Measurements from ENCODE around the gene IRX3.

DNA sequence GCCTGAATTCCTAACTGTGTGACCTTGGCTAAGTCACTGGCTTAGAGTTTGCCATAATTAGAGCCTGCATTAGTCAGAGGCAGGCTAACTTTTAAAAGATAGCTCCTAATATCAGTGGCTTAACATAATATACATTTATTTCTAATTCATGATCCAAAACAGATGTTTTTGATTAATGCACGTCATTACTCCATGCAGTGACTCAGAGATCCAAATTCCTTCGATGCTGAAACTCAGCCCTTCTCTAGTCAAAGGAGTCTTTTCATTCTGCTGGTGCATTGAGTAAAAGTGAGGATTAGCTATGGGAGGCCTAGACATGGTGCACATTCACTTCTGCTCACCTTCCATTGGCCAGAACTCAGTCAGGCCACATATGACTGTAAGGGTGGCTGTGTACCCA lies 49.8 kb downstream of the IRX3 start:
- TF ChIP-seq EZH2 (IDR thresholded peaks at IDR 0.05; ENCODE audit: low read depth, unreplicated experiment) (no peak), POLR2AphosphoS5 (IDR thresholded peaks at IDR 0.05; ENCODE audit: low read depth) (no peak), EZH2phosphoT487 (IDR thresholded peaks at IDR 0.05; ENCODE audit: unreplicated experiment) (no peak), CREB1 (CRISPR knock-in tag; IDR thresholded peaks at IDR 0.05; ENCODE audit: low read depth) (no peak)
- TF ChIP-seq, protein P1, sequence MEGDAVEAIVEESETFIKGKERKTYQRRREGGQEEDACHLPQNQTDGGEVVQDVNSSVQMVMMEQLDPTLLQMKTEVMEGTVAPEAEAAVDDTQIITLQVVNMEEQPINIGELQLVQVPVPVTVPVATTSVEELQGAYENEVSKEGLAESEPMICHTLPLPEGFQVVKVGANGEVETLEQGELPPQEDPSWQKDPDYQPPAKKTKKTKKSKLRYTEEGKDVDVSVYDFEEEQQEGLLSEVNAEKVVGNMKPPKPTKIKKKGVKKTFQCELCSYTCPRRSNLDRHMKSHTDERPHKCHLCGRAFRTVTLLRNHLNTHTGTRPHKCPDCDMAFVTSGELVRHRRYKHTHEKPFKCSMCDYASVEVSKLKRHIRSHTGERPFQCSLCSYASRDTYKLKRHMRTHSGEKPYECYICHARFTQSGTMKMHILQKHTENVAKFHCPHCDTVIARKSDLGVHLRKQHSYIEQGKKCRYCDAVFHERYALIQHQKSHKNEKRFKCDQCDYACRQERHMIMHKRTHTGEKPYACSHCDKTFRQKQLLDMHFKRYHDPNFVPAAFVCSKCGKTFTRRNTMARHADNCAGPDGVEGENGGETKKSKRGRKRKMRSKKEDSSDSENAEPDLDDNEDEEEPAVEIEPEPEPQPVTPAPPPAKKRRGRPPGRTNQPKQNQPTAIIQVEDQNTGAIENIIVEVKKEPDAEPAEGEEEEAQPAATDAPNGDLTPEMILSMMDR (conservative IDR thresholded peaks at IDR 0.05; ENCODE audit: low read depth in 2 of 2) = no peak
- TF ChIP-seq, protein P2, sequence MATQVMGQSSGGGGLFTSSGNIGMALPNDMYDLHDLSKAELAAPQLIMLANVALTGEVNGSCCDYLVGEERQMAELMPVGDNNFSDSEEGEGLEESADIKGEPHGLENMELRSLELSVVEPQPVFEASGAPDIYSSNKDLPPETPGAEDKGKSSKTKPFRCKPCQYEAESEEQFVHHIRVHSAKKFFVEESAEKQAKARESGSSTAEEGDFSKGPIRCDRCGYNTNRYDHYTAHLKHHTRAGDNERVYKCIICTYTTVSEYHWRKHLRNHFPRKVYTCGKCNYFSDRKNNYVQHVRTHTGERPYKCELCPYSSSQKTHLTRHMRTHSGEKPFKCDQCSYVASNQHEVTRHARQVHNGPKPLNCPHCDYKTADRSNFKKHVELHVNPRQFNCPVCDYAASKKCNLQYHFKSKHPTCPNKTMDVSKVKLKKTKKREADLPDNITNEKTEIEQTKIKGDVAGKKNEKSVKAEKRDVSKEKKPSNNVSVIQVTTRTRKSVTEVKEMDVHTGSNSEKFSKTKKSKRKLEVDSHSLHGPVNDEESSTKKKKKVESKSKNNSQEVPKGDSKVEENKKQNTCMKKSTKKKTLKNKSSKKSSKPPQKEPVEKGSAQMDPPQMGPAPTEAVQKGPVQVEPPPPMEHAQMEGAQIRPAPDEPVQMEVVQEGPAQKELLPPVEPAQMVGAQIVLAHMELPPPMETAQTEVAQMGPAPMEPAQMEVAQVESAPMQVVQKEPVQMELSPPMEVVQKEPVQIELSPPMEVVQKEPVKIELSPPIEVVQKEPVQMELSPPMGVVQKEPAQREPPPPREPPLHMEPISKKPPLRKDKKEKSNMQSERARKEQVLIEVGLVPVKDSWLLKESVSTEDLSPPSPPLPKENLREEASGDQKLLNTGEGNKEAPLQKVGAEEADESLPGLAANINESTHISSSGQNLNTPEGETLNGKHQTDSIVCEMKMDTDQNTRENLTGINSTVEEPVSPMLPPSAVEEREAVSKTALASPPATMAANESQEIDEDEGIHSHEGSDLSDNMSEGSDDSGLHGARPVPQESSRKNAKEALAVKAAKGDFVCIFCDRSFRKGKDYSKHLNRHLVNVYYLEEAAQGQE (IDR thresholded peaks at IDR 0.05; ENCODE audit: unreplicated experiment) = no peak

Measured in GM23338 (cell line).